ENCODE measurements around the gene GRAMD1A.
"Not testable (repeated sequence)": the region's sequence is repeated elsewhere in the genome, so short reads cannot be mapped to it uniquely, and the experiment has no call there.

The GRAMD1A gene

DNA sequence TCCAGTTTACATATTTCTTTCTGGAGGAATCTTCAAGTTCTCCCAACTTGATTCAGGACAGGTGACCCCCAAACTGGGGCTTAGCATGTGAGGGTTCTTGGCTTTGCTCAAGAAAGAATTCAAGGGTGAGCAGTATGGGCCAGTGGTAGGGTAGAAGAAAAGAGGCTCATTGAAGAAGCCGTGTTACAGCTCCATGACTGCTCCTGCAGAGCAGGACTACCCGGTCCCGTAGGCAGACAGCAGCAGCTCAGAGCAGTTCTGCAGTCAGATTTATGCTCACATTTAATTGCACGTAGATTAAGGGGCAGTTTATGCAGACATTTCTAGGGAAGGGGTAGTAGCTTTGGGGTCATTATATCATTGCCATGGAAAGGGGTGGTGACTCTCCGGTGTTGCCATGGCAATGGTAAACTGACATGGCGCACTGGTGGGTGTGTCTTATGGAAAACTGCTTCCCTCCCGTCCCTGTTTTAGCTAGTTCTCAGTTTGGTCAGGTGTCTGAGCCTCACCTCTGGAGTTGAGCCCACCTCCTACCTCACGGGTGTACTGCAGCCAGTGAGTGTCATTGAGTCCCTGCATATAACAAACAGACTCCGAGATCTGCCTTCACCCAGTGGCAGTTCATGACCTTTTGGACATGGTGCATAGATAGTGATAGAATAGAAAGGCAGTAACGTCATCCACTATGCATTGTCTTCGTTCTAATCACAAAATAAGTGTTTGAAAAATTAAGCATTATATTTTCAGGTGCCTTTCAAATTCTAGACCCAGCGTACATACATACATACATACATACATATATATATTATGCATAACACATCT, 20.1 kb upstream of the GRAMD1A start:
- DNase-seq = no peak

DNA sequence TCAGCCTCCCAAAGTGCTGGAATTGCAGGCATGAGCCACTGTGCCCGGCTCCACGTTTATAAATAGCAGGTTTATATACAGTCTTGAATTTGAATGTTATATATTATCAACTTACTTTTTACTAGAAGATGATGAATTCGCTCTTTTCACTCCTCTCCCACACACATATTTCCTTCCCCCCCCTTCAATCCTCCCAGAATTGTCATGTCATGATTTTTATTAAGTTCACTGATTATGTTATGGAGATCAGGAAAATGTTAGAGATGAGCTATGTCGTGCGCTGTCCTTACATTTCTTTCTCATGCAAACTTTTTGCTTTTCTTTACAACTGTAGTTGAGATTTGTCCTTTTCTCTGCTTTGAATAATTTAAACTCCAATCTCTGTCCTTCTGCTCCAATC, 17.8 kb upstream of the GRAMD1A start:
- no peak for DNase-seq

DNA sequence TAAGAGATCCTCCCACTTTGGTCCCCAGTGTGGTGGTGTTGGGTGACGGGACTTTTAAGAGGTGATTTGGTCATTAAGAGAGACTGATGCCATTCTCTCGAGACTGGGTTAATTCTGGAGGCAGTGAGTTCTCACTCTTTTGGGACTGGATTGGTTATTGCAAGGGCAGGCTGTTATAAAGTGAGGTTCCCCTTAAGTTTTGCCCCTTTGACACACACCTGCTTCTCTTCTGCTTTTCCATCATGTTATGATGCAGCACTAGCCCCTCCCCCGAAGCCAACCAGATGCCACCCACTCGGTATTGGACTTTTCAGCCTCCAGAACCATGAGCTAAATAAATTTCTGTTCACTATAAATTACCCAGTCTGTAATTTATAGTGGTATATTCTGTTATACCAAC, 16.3 kb upstream of the GRAMD1A start:
- no peak for DNase-seq

DNA sequence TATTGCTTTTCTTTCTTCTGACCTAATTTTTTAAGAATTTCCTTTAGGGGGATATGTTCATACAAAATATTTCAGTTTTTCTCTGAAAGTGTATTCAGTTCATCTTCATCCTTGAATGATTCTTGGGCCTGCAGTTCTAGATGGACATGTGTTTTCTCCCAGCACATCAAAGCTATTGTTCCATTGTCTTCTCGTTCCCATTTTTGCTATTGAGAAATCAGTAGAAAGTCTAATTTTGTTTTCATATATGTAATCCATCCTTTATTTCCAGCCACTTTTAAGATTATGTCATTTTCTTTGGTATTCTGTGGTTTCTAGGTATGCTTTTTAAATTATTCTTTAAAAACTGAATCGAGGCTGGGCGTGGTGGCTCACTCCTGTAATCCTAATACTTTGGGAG, 15.8 kb upstream of the GRAMD1A start:
- DNase-seq = no peak

DNA sequence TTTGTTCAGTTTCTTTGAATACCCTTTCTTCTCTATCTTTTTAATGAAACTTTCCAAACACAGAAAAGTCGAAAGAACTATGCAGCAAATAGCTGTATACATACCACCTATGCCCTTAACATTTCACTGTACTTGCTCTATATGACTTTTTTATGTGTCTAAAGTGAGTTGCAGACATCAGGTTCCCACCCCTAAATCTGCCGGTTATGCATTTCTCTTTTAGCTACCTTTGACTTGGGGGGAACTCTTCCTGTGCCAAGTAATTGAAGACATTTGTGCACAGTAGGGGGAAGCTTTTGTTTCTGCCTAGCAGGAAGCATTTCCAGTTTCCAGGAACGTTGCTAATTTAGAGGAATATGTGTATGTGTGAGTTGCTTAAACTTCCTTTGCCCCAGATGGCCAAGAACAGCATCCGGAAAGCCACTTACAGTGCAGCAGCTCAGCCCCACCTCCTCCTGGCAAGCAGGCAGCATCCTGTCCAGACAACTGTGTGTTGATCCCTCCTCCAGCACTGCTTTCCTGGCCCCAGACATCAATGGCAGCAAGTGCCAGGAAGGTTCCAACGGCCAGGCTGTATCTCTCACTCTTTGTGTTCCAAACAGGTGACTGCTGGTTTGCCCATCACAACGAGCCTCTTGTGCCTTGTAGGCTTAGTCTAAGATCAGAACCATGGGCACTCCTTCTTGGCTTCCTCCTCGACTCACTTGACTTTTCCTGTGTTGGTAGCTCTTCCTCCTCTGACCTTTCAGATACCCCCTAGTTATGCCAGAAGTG, 14.7 kb upstream of the GRAMD1A start:
- no peak for DNase-seq

DNA sequence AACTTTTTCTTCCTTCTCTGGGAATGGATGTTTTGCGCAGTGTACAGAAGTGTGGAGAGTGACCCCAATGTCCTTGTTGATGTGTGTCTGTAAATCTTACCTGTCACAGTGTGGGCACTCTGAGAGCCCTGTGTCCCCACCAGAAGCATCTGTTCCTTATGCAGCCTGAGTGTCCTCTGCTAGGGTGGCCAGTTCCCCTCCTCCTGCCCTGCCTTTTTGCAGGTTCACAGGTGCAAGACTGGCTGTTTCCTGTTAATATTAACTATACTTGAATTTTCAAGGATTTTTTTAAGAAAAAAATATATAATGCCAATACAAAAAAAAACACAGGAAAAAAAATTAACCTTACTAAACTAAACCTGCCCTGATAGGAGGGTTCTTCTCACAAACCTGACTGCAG, 12.0 kb upstream of the GRAMD1A start:
- DNase-seq = no peak

DNA sequence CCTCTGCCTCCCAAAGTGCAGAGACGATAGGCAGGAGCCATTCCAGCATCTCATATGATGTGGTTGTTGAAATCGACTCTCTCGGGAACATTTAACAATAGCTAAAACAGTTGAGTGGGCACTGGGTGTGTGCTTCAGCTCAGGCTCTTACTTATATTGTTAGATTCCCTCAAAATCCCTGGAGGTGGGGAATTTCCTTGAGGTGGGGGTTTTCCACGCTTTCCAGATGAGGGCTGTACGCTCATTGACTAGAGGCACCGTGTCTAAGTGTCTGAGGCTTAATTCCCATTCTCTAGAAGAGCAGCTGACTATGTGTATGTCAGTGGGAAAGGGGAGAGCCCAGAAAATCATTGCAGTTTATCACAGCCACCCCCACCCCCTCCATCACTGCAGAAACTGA, 10.8 kb upstream of the GRAMD1A start:
- no peak for DNase-seq

DNA sequence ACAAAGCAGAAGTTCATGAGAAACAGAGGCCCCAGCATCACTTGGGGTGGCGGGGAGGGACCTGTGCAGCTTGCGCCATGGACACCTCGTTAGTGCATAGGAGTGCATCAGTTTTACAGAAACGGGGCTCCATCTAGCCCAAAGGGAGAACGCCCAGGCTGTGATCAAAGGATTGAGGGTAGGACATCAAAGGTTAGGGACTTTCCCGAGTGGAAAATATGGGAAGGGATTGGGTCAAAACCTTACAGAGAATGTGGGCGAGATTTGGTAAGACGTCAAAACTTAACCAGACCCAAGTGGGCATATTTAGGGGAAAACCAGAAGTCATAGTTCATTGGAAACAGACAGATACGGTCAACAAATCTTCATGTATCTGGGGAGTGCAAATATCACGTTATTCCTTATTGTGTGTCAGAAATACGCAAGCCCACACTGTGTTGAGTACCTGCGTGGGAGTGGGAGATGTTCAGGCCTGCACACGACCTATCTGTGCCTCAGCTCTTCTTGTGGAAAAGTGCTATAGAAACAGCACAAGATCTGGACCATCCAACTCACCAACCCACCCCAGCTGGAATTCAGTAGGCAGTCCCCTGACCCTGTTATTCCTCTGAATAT, 9.4 kb upstream of the GRAMD1A start:
- DNase-seq = no peak

DNA sequence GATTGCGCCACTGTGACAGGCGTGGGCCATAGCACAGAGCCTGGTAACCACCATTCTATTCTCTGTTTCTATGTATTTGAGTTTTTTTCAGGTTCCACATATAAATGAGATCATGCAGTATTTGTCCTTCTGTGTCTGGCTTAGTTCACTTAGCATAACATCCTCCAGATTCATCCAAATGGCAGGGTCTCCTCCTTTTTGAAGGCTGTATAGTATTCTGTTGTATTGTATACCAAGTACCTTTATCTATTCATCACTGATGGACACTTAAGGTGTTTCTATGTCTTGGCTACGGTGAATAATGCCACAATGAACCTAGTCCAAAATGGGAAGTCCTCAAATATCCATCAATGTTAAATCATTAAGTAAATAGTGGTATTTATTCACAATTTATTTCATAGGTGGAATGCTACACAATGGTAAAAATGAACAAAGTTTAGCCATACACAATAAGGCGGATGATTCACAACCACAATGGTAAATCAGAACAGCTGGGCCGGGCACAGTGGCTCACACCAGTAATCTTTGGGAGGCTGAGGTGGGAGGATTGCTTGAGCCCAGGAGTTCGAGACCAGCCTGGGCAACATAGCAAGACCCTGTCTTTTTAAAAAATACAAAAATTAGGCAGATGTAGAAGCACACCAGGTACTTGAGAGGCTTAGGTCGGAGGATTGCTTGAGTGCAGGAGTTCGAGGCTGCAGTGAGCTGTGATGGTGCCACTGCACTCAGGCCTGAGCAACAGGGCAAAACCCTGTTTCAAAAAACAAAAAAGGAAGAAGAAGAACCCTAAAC, 8.4 kb upstream of the GRAMD1A start:
- no peak for DNase-seq

DNA sequence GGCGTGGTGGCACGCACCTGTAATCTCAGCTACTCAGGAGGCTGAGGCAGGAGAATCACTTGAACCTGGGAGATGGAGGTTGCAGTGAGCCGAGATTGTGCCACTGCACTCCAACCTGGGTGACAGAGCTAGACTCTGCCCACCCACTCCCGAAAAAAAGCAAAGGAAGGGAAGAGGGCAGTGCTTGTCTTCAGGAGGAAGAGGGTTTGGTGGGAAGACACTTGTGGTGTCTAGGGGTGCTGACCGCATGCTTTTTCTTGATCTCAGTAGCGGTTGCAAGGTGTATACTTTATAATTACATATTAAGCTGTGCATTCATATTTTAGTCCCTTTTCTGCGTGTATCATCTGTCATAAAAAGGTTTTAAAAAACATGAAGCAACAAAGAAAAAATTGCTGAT, 7.5 kb upstream of the GRAMD1A start:
- not testable (repeated sequence) for DNase-seq

DNA sequence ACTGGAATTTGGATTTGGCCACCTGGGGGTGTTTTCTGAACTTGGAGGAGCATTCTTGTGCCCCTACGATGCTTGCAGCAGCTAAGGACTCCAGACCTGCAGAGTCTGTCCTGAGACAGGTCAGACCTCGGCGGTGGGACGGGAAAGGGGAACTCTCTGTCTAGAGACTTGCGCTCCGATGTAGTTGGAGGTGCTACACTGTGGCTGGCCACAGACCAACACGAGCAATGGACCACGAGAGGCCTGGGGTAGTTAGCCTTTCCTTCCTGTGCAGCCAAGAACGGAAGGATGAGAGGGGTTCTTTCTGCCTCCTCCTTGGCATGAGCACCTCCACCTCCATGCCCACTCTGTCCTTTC, 5.9 kb upstream of the GRAMD1A start:
- DNase-seq = no peak

DNA sequence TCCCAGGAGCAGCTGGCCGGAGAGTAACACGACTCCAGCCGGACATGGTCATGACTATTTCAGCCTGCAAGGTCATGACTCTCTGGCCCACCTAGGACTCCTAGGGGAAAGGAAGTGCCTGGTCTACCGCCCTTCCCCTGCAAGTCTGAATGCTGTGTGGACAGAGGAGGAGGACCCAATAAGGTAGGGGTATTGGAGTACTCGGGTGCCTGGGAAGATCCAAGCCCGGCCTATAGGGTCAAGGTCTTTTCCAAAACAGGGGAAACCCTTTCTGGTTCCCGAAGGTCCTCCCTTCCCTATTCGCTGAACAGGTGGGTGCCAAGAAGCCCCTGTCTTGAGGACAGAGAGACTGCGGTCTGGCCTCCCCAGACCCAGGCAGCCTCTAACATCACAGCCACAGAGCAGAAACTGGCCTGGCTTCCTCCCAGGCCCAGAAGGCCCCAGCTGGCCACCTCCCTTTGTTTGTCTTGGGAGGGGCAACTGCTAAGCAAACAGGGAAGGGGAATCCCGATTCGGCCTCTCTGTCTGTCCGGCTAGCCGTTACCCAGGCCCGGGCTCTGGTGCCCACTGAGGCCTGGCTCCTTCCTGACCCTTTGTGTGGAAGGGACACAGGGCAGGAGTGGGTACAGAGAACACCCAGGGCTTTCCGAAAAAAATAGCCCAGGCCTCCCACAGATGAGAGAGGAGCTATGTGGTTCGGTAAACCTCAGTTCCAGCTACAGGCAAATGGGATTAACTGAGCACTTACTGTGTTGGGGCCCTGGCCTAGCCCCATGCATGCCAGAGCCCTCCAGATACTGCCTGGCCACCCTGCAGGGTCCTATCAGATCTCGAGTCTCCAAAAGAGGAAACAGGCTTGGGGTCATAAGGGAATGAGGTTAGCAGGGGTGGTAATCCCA, 5.2 kb upstream of the GRAMD1A start:
- DNase-seq = no peak

DNA sequence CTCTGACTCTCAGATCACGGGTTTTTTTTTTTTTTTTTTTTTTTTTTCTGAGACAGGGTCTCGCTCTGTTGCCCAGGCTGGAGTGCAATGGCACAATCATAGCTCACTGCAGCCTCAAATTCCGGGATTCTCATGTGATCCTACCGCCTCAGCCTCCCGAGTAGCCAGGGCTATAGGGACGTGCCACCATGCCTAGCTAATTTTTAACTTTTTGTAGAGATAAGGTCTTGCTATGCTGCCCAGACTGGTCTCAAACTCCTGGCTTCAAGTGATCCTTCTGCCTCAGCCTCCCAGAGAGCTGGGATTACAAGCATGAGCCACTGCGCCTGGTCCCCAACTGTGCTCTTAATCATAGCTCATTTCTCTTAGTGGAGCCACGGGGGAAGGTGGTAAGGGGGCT, 4.6 kb upstream of the GRAMD1A start:
- no peak for DNase-seq

DNA sequence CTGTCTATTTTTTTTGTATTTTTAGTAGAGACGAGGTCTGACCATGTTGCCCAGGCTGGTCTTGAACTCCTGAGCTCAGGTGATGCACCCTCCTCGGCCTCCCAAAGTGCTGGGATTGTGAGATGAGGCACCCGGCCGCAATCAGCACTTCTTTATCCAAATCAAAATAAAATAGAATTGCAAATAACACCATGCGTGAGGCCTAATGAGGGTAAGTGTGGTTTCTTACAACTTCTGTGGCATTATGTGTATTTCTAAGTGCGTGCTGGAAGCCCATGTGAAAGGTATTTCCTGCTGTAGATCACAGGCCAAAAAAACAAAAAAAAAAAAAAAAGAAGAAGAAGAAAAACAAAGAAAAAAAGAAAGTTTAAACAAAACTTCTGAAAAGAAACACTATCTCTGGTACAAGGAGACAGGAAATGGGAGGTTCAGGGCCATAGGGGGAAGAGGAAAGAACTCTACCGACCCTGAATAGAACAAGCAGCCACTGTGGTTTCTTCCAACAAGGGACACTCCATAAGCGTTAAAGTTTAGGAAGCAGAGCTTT, 3.0 kb upstream of the GRAMD1A start:
- DNase-seq = no peak

DNA sequence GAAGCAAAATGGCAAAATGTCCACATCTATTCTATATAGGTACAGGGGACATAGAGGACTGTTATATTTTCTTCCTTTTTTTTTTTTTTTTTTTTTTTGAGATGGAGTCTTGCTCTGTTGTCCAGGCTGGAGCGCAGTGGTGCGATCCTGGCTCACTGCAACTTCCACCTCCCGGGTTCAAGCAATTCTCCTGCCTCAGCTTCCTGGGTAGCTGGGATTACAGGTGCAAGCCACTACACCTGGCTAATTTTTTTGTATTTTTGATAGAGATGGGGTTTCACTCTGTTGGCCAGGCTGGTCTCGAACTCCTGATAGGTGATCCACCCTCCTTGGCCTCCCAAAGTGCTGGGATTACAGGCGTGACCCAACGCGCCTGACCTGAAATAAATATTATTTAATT, 1.9 kb upstream of the GRAMD1A start:
- not testable (repeated sequence) for DNase-seq

DNA sequence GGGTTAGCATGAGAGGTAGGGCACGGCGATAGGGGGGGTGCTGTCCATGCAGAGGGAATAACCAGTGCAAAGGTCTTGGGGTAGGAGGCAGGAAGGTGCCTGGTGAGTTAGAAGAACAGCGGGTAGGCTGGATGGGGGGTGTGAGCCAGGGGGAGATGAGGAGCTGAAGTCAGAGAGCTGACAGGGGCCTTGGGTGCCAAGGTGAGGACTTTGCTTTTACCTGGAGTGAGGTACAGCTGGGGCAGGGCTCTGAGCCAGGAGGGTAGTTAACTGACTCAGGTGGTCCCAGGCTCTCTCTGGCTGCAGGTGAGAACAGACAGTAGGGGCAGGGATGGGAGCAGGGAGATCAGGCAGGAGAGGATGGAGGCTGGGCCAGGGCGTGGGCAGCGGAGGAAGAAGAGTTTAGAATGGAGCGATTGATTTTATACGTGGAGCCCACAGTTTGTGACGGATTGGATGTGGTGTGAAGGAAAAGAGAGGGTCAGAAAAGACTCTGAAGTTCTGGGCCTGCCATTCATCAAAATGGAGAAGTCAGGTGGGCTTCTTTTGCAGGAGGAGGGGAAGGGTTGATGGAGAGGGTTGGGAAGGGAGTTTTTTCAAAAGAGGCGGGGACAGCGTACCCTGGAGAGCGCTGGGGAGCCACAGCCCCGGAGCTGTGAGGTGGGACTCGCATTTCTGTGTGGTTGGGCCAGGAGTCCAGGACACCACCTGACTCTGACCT, 1.2 kb upstream of the GRAMD1A start:
- DNase-seq = no peak

DNA sequence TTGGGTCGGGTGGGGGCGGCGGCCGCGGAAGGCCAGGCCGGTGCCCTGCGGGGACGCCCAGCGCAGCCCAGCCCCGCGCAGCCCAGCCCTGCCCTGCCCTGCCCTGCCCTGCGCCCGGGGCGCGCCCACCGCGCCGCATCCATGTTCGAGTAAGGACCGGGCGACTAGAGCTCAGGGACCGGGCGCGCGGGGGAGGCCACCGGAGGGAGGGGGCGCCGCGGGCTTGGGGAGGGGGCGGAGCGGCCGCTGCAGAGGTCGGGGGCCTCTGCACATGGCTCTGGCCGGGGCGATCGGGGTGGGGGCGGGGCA, 169 bp downstream of the GRAMD1A start:
- no peak for DNase-seq

DNA sequence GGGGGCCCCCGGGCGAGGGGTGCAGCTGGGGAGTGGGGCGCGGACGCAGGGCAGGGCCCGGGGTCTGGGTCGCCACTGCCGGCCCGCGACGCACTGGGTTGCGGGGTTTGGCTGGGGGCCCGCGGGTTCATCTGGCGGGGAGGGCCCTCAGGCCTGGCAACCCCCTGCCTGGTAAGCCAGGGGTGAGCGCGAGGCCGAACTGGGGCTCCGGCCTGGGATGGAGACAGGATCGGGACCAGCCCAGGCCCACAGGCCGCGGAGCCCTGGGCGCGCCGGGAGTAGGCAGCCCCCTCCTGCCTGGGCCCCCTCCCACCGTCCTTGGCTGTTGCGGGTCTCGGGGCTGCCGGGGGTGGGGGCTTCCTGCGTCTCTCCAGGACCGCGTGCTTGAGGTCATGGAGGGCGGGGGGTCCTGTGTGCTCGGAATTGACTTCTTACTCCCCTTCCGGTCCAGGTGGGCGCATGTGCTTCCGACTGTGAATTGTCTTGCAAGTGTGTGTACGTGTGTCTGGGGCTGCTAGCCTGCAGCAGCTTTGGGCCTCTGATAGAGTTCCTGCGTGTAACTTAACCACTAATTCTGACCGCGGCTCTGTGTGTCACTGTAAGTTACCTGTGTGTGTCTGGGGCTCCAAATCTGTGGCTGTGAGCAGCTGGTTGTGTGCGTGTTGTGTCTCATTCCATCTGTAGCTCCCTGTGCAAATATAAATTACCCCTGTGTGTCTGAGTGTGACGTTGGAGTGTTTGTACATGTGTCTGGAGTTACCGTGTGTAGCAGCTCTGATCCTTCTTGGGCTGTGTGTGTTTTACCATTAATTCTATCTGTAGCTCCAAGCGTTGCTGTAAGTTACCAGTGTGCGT, 751 bp downstream of the GRAMD1A start:
- no peak for DNase-seq

DNA sequence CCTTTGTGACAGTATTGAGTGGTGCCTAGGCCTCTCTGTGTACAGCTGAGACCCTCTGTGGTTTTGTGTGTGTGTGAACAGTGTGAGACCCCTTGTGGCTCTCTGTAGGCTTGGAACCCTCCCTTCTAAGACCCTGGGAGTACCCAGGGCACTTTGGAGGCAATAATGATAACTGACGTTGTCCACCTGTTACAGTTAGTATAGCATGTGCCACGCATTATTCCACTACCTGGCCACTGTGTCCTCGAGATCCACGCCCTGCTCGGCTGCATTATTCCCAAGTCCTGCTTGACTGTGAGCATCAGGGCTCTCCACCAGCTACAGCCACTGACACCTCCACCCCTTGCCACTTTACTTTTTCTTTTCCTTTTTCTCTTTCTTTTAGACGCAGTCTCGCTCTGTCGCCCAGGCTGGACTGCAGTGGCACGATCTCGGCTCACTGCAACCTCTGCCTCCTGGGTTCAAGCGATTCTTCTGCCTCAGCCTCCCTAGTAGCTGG, 2.0 kb downstream of the GRAMD1A start:
- no peak for DNase-seq

Measured in T1000 (cell line).